A673 (cell line): ENCODE data around the gene CAMKK2.

Experiments
- CTCF ChIP-seq: fragments of 300-800, 200-600 bp; sonication (generic); conservative IDR thresholded peaks from 2 replicates; pipeline ENCODE4 v1.5.1; 2017; ENCODE audit warnings: low read depth, mild to moderate bottlenecking, antibody characterized with exemption, low read length, moderate library complexity, mixed read lengths
- EZH2 ChIP-seq: fragments of 200-600 bp; sonication (generic); IDR thresholded peaks from 2 replicates; pipeline ENCODE4 v1.6.1; 2017; ENCODE audit warnings: borderline replicate concordance, low read depth, mild to moderate bottlenecking, mixed read lengths, antibody characterized with exemption, low read length; ENCODE audit not compliant: poor library complexity, severe bottlenecking

GRCh38 chr12:121284551-121285390 is 11.7 kb downstream of the CAMKK2 start:
- no peak for TF ChIP-seq CTCF
- TF ChIP-seq EZH2, result no peak
